ENCODE data around the gene KRTAP3-3.

KRTAP3-3 gene

DNA sequence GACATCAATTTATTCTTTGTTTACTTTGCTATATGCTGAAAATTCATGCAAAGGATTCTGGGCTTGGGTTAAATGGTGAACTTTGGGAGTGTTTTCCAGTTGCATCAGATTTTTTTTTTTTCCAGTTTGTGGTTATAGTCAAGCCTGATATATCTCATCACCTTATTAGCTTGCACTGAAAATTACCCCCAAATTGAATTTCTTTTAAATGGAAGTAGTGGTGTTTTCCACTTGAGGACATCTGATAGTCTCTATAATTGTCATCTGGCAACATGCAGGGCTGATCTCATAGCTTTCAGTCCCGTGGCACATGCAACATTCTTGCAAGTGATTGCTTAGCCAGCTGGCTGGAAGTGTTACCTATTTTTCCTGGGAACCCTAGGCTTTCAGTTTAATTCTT lies 19.6 kb upstream of the KRTAP3-3 start:
- TF ChIP-seq, protein P1, sequence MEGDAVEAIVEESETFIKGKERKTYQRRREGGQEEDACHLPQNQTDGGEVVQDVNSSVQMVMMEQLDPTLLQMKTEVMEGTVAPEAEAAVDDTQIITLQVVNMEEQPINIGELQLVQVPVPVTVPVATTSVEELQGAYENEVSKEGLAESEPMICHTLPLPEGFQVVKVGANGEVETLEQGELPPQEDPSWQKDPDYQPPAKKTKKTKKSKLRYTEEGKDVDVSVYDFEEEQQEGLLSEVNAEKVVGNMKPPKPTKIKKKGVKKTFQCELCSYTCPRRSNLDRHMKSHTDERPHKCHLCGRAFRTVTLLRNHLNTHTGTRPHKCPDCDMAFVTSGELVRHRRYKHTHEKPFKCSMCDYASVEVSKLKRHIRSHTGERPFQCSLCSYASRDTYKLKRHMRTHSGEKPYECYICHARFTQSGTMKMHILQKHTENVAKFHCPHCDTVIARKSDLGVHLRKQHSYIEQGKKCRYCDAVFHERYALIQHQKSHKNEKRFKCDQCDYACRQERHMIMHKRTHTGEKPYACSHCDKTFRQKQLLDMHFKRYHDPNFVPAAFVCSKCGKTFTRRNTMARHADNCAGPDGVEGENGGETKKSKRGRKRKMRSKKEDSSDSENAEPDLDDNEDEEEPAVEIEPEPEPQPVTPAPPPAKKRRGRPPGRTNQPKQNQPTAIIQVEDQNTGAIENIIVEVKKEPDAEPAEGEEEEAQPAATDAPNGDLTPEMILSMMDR (IDR thresholded peaks at IDR 0.05; ENCODE audit: control extremely low read depth, extremely low read depth, low read depth, missing control alignments), result no peak
- ChIA-PET CTCF (no interaction called here), POLR2A (no interaction called here)
- DNase-seq (ENCODE audit: extremely low spot score), result no peak

GRCh38 chr17:41013181-41013580 lies 19.2 kb upstream of the KRTAP3-3 start:
- ChIA-PET POLR2A (no interaction called here), CTCF (no interaction called here)
- no peak for DNase-seq (ENCODE audit: extremely low spot score)
- TF ChIP-seq, protein P1 (IDR thresholded peaks at IDR 0.05; ENCODE audit: control extremely low read depth, extremely low read depth, low read depth, missing control alignments), result no peak

DNA sequence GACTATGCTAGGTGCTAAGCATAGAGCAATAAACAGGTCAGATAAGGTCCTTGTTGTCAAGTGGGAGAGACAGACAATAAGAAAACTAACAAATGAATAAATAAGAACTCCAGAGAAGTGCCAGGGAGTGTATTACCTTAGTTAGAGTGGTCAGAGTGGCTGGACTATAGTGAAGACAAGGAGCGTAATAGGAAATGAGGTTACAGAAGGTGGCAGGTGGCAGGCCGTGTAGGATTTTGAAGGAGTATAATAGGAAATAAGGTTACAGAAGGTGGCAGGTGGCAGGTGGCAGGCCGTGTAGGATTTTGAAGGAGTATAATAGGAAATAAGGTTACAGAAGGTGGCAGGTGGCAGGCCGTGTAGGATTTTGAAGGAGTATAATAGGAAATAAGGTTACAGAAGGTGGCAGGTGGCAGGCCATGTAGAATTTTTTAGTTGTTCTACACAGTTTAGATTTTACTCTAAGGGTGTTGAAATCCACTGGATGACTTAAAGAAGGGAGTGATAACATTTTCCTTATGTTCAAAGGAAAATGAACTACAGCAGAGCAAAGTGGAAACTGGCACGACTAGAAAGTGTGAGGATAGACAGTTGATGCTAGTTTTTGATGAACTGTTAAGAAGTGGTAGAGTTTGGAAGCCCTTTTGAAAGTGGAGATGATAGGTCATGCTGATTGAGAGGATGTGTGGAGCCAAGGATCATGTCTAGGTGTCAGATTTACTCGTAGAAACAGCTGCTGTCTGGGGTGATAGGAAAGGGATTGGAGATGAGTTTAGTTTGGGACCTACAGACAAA lies 18.6 kb upstream of the KRTAP3-3 start:
- no peak for DNase-seq (ENCODE audit: extremely low spot score)
- TF ChIP-seq, protein P1 (IDR thresholded peaks at IDR 0.05; ENCODE audit: control extremely low read depth, extremely low read depth, low read depth, missing control alignments), result no peak
- CTCF ChIA-PET, result no interaction called here
- POLR2A ChIA-PET, result no interaction called here

DNA sequence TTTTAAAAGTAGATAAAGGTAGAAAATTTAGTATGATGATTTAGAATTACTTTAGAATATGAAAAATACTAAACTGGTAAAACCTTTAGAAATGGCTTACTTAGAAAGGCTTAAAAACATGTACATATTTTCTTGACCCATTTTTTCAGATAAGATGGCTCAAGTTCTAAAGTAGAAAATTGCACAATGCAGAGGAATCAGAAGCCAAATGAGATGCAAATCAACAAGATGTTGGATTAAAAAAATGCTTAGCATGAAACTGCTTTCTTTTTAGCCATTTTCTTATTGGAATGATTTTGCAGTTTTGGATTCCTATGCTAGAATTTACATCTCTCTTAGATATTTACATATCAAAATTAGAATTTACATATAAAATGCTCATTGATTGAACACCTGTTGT lies 16.5 kb upstream of the KRTAP3-3 start:
- ChIA-PET POLR2A (no interaction called here), CTCF (no interaction called here)
- DNase-seq (ENCODE audit: extremely low spot score), result no peak
- TF ChIP-seq, protein P1 (IDR thresholded peaks at IDR 0.05; ENCODE audit: control extremely low read depth, extremely low read depth, low read depth, missing control alignments), result no peak

DNA sequence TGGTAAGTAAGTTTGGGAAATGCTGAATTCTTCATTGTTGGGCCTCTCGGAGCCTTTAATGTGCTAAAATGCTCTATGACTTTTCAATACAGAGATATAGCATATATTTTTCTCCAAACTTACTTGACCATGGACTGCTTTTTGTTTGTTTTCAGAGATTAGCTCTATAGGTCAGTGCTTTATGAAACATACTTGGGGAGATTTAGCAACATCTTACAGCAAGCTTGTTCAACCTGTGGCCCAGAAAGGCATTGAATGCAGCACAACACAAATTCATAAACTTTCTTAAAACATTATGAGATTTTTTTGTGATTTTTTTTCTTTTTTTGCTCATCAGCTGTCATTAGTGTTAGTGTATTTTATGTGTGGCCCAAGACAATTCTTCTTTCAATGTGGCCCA lies 16.0 kb upstream of the KRTAP3-3 start:
- CTCF ChIA-PET, result no interaction called here

DNA sequence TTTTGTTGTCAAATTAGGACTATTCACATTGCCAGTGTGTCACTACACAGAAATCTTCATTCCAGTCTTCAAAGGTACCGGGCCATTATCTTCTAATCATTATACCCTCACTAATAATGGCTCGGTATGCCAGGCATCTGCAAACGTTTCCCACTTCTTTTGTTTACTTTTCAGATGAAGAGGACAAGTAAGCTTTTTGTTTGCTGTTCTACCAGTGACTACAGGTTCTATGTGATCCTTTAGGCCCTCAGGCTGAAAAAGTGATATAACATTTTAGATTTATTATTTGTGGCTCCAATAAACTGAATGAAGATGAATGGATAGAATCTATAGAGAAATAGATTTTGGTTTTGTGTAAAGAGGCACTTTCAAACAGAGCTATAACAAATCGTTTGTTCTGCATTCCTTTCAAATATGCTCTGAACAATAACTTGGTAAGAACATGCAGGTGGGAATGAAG lies 15.4 kb upstream of the KRTAP3-3 start:
- DNase-seq (ENCODE audit: extremely low spot score), result no peak
- ChIA-PET POLR2A (no interaction called here), CTCF (no interaction called here)
- TF ChIP-seq, protein P1 (IDR thresholded peaks at IDR 0.05; ENCODE audit: control extremely low read depth, extremely low read depth, low read depth, missing control alignments), result no peak

More for the DNA sequence above, 16.0 kb upstream of the KRTAP3-3 start:
- no peak for DNase-seq (ENCODE audit: extremely low spot score)
- TF ChIP-seq, protein P1 (IDR thresholded peaks at IDR 0.05; ENCODE audit: control extremely low read depth, extremely low read depth, low read depth, missing control alignments), result no peak
- POLR2A ChIA-PET, result no interaction called here

All from GM10248 (cell line).